SU-DHL-6 (cell line): ENCODE data around the gene TREML2.

ENCODE experiments used
- H2AFZ ChIP-seq: fragments of 200-600 bp; sonication (generic); 2 replicates; pipeline ENCODE4 v1.6.1; 2014; ENCODE audit warnings: low read depth, mild to moderate bottlenecking, moderate library complexity, mixed read lengths, antibody characterized with exemption, low read length; ENCODE audit not compliant: severe bottlenecking
- H3F3A ChIP-seq: fragments of 200-600 bp; shearing (Covaris generic); 2 replicates; pipeline ENCODE4 v1.6.0; 2016; ENCODE audit warnings: antibody characterized with exemption, mild to moderate bottlenecking; ENCODE audit not compliant: insufficient read depth
- H3K27ac ChIP-seq: fragments of 200-600 bp; sonication (generic); 2 replicates; pipeline ENCODE4 v1.5.1; 2016; ENCODE audit warnings: low read depth, mild to moderate bottlenecking, low read length, moderate library complexity, mixed read lengths
- H3K27me3 ChIP-seq: fragments of 200-600 bp; sonication (generic), shearing (Covaris generic); 2 replicates; pipeline ENCODE4 v1.6.0; 2014; ENCODE audit warnings: mild to moderate bottlenecking, low read length
- H3K36me3 ChIP-seq: fragments of 200-600 bp; sonication (generic); 2 replicates; pipeline ENCODE4 v1.6.1; 2014; ENCODE audit warnings: mild to moderate bottlenecking, low read length, mixed read lengths
- H3K4me2 ChIP-seq: fragments of 300-600, 200-600 bp; shearing (Covaris generic), sonication (generic); 2 replicates; pipeline ENCODE4 v1.6.0; 2014; ENCODE audit warnings: low read length, low read depth, mild to moderate bottlenecking; ENCODE audit not compliant: poor library complexity, severe bottlenecking
- H3K4me3 ChIP-seq: fragments of 200-600 bp; sonication (generic); 2 replicates; pipeline ENCODE4 v1.5.1; 2014; ENCODE audit warnings: antibody characterized with exemption, low read length, mild to moderate bottlenecking, mixed read lengths; ENCODE audit not compliant: insufficient read depth, poor library complexity, severe bottlenecking
- H3K79me2 ChIP-seq: fragments of 200-600 bp; sonication (generic); 2 replicates; pipeline ENCODE4 v1.6.1; 2014; ENCODE audit warnings: mild to moderate bottlenecking, low read length, moderate library complexity; ENCODE audit not compliant: insufficient read depth
- H3K9ac ChIP-seq: fragments of 200-600 bp; sonication (generic); 2 replicates; pipeline ENCODE4 v1.7.0; 2014; ENCODE audit warnings: mild to moderate bottlenecking, low read length
- H3K9me2 ChIP-seq: fragments of 200-600 bp; sonication (generic); replicated peaks from 2 replicates; pipeline ENCODE4 v1.6.1; 2014; ENCODE audit warnings: low read length; ENCODE audit not compliant: insufficient read depth
- H3K9me3 ChIP-seq: fragments of 200-600 bp; sonication (generic); 2 replicates; pipeline ENCODE4 v1.6.1; 2014; ENCODE audit warnings: low read length, mixed read lengths; ENCODE audit not compliant: insufficient read depth
- H4K20me1 ChIP-seq: fragments of 200-600 bp; sonication (generic); 2 replicates; pipeline ENCODE4 v1.6.1; 2014; ENCODE audit warnings: low read depth, mild to moderate bottlenecking, antibody characterized with exemption, low read length, moderate library complexity, mixed read lengths
- CTCF ChIP-seq: fragments of 200-600 bp; sonication (generic); IDR thresholded peaks from one replicate; pipeline ENCODE4 v1.5.1; 2017; ENCODE audit warnings: antibody characterized with exemption, mild to moderate bottlenecking, low read length, moderate library complexity; ENCODE audit not compliant: insufficient read depth, poor library complexity, severe bottlenecking
- EZH2phosphoT487 ChIP-seq: fragments of 200-600 bp; sonication (generic), shearing (Covaris generic); conservative IDR thresholded peaks from 2 replicates; pipeline ENCODE4 v1.6.1; 2018; ENCODE audit warnings: mild to moderate bottlenecking, antibody characterized with exemption, low read length, moderate library complexity, mixed read lengths

TREML2 gene

GRCh38 chr6:41186031-41186562 lies 14.9 kb downstream of the TREML2 start:
- H3K4me2 ChIP-seq = no peak overlapping the region
- H3F3A ChIP-seq = no peaks in the 10 kb centered on the region
- no peak overlapping the region for H2AFZ ChIP-seq
- H3K27me3 ChIP-seq = no peaks in the 10 kb centered on the region
- H3K36me3 ChIP-seq = no peaks in the 10 kb centered on the region
- H4K20me1 ChIP-seq = no peaks in the 10 kb centered on the region
- no peak overlapping the region for H3K27ac ChIP-seq
- H3K9ac ChIP-seq = no peak overlapping the region
- TF ChIP-seq CTCF (no peak), EZH2phosphoT487 (no peak)
- H3K4me3 ChIP-seq = no peak overlapping the region
- H3K9me2 ChIP-seq = no peaks in the 10 kb centered on the region
- H3K79me2 ChIP-seq = no peaks in the 10 kb centered on the region
- peaks cover 13% of the 10 kb centered on the region; the same call in 1 of the 2 replicates for H3K9me3 ChIP-seq

DNA sequence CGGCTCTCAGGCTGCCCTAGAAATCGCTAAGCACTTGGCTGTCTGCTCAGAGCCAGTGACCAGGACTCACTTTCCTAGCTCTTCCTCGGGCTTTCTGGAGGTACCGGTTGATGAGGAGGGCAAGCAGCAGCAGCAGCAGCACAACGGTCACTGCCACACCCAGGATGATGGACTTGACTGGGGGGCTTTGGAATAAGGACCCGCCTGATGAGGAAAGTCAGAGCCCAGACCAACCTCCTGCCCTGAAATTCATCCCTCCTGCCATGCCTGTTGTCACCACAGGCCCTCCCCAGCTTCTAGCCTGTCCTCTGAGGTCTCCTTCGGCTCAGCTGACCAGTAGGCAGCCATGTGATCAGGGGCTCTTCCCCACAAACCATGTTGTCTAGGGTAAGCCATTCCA lies 16.2 kb downstream of the TREML2 start:
- Histone ChIP-seq H4K20me1 (no peaks in the 10 kb centered on the region), H3F3A (no peaks in the 10 kb centered on the region), H3K79me2 (no peaks in the 10 kb centered on the region), H3K4me3 (no peak overlapping the region), H3K27me3 (no peaks in the 10 kb centered on the region), H3K27ac (no peak overlapping the region), H3K9me2 (no peaks in the 10 kb centered on the region), H3K9ac (no peak overlapping the region), H3K36me3 (no peaks in the 10 kb centered on the region), H3K4me2 (no peak overlapping the region), H3K9me3 (peaks cover 4% of the 10 kb centered on the region; the same call in 1 of the 2 replicates), H2AFZ (no peak overlapping the region)
- TF ChIP-seq CTCF = no peak

DNA sequence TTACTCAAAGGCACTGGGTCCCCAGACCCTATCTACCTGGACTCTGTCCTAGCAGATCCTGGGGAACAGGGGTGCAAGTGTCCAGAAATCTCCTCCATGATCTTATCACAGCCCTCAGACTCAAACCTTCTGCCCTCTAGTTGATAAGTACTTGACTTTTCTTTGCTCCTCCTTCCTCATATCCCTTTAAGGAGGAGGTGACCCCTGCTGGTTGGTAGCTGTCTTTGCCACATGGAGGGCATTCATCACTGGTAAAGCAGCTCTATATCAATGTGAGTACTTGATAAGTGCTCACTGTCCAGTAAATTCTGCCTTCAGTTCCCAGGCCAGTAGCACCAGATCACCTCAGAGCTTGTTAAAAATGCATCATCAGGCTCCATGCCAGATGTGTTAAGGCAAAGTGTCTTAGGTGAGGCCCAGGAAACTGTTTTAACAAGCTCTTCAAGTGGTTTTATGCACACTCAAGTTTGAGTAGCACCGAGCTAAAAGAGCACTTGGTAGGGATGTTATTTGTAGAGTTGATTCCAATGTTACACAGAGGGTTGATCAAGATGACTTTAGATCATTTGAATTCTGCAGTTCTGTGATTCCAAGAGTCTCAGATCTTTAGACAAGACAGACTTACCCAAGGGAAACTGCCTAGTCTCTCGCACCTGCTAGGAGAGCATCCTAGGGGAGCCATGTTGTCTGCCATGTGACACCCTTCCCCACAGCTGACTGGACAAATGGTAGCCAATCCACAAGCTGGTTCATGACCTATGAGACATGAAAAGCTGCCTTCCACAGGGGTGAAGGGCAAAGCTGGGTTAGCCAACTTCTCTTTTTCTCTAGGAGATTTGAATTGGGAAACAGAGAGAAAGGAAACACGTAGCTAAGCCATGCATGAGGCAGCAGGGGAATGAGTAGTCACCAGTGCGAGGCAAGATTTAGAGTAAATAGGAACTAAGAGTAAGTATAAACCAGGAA lies 18.6 kb downstream of the TREML2 start:
- Histone ChIP-seq H2AFZ (peak overlapping the region; percentile 1), H3K4me3 (no peak overlapping the region), H3K27ac (no peak overlapping the region), H3K9ac (no peak overlapping the region), H3K9me3 (no peaks in the 10 kb centered on the region), H3K79me2 (no peaks in the 10 kb centered on the region), H3K9me2 (no peaks in the 10 kb centered on the region), H3K27me3 (no peaks in the 10 kb centered on the region), H3F3A (no peaks in the 10 kb centered on the region), H3K4me2 (no peak overlapping the region), H4K20me1 (no peaks in the 10 kb centered on the region), H3K36me3 (no peaks in the 10 kb centered on the region)
- TF ChIP-seq EZH2phosphoT487 (no peak), CTCF (peak; percentile 94)
